Activated CD8-positive, alpha-beta memory T cell treated with anti-CD3 and anti-CD28 coated beads for 24 hours (primary cell): ENCODE results near the gene SLC25A20.
"Not testable (repeated sequence)": the region's sequence is repeated elsewhere in the genome, so short reads cannot be mapped to it uniquely, and the experiment has no call there.

ENCODE experiments used
- DNase-seq: peaks from one replicate; pipeline ENCODE4 v3.0.0-alpha.2; 2020

The SLC25A20 gene

GRCh38 chr3:48898383-48899234, at the start of gene SLC25A20:
SLC25A20 (minus strand) TSS chr3:48898882; CDS start chr3:48898794, 88 bp downstream.
- peak; percentile 95 for DNase-seq

GRCh38 chr3:48945891-48946549, 47.3 kb upstream of the SLC25A20 start:
- DNase-seq: no peak

- no peak for DNase-seq
Observed at GRCh38 chr3:48945432-48945831, 46.8 kb upstream of the SLC25A20 start.

- no peak for DNase-seq
Observed at GRCh38 chr3:48938689-48939088, 40.0 kb upstream of the SLC25A20 start.

- no peak for DNase-seq
Observed at GRCh38 chr3:48938156-48938555, 39.5 kb upstream of the SLC25A20 start.

GRCh38 chr3:48935530-48935929, 36.8 kb upstream of the SLC25A20 start:
- no peak for DNase-seq

- no peak for DNase-seq
Observed at GRCh38 chr3:48934333-48934991, 35.8 kb upstream of the SLC25A20 start.

- no peak for DNase-seq
Observed at GRCh38 chr3:48931944-48932580, 33.4 kb upstream of the SLC25A20 start.

- no peak for DNase-seq
Observed at GRCh38 chr3:48930590-48930989, 31.9 kb upstream of the SLC25A20 start.

- DNase-seq: peak; percentile 32
Observed at GRCh38 chr3:48929358-48930035, 30.8 kb upstream of the SLC25A20 start.

GRCh38 chr3:48928679-48929078, 30.0 kb upstream of the SLC25A20 start:
- peak; percentile 21 for DNase-seq

GRCh38 chr3:48927928-48928327, 29.2 kb upstream of the SLC25A20 start:
- no peak for DNase-seq

GRCh38 chr3:48926425-48927392, 28.0 kb upstream of the SLC25A20 start:
- peak; percentile 58 for DNase-seq

- DNase-seq: peak; percentile 70
Observed at GRCh38 chr3:48919215-48920138, 20.8 kb upstream of the SLC25A20 start.

GRCh38 chr3:48918388-48919214, 19.9 kb upstream of the SLC25A20 start, which contains the start of gene ARIH2:
ARIH2 (plus strand) TSS chr3:48918842; CDS start chr3:48927559, 8,717 bp downstream.
- peak; percentile 95 for DNase-seq

- no peak for DNase-seq
Observed at GRCh38 chr3:48915296-48915695, 16.6 kb upstream of the SLC25A20 start.

- not testable (repeated sequence) for DNase-seq
Observed at GRCh38 chr3:48907026-48907425, 8.3 kb upstream of the SLC25A20 start.

GRCh38 chr3:48899273-48899672, 591 bp upstream of the SLC25A20 start:
- DNase-seq: peak; percentile 63
